SK-N-MC (cell line): ENCODE results near the gene LYG1.
A peak's percentile ranks its signal among the peaks of the same experiment; 100 is the strongest.

Experiments
- EZH2 ChIP-seq: fragments of 200-600 bp; sonication (generic); IDR thresholded peaks from one replicate; pipeline ENCODE4 v1.6.1; 2017; ENCODE audit warnings: antibody characterized with exemption
- POLR2AphosphoS5 ChIP-seq: IDR thresholded peaks from 2 replicates; pipeline ENCODE4 v1.6.1; 2012; ENCODE audit warnings: mild to moderate bottlenecking, low read depth, low read length, borderline replicate concordance

- peak; percentile 98 for TF ChIP-seq POLR2AphosphoS5
- no peak for TF ChIP-seq EZH2
Measured at GRCh38 chr2:99335911-99336803, 35.2 kb upstream of the LYG1 start, which contains the start of gene TXNDC9.
